Psoas muscle (tissue), 8 donors: ENCODE results near the gene PTK6. TPM values are rescaled to one million over a fixed set of nuclear protein-coding genes. Genes with fewer than 3 reads are reported as not detected.

Source experiments
- ATAC-seq, 4 donors: fragments of 200-7000 bp; cut with Tn5 transposase; one replicate each; pipeline ENCODE4 v1.9.1; 2020; ENCODE audit warnings: moderate library complexity in 3 of 4, mild to moderate bottlenecking in 2 of 4
- DNase-seq, 2 donors: peaks; one replicate each; pipeline ENCODE4 v3.0.0-alpha.2; 2020
- H3K27ac ChIP-seq: fragments of 200-600 bp; one replicate; pipeline ENCODE4 v1.8.0; 2022
- H3K27me3 ChIP-seq, 3 donors: fragments of 200-600 bp in 1 of 3; one replicate each; pipeline versions ENCODE4 v1.6.1 to v1.8.0; 2013 to 2022; ENCODE audit warnings: low read length in 2 of 3, mild to moderate bottlenecking in 2 of 3, moderate library complexity in 1 of 3; ENCODE audit not compliant: insufficient read depth in 3 of 3
- H3K36me3 ChIP-seq, 2 donors: fragments of 200-600 bp in 1 of 2; one replicate each; pipeline versions ENCODE4 v1.6.1 to v1.8.0; 2013 to 2022; ENCODE audit warnings: low read depth in 1 of 2, mild to moderate bottlenecking in 1 of 2, moderate library complexity in 1 of 2; ENCODE audit not compliant: insufficient read depth in 1 of 2
- H3K4me1 ChIP-seq: fragments of 200-600 bp; one replicate; pipeline ENCODE4 v1.8.0; 2022
- H3K4me3 ChIP-seq: fragments of 200-600 bp; one replicate; pipeline ENCODE4 v1.8.0; 2022; ENCODE audit warnings: mild to moderate bottlenecking
- H3K9me3 ChIP-seq: fragments of 200-600 bp; one replicate; pipeline ENCODE4 v1.8.0; 2022
- CTCF ChIP-seq: fragments of 200-600 bp; IDR thresholded peaks from one replicate; pipeline ENCODE4 v1.8.0; 2022; ENCODE audit warnings: antibody characterized with exemption
- WGBS, 3 donors: extraction: QIAGEN DNeasy Blood & Tissue Kit; methylation state at CpG; one replicate each; pipeline versions ENCODE4 v1.1.6 to v1.1.7; 2013; 5-methylcytosine and 5-hydroxymethylcytosine counted together
- intact Hi-C, 2 donors: fragments of 100-400 bp; cut with DNase I; formaldehyde crosslinking; loops; one replicate each; pipeline versions ENCODE4 v1.11.0 to v1.14.2; 2022
- polyA plus RNA-seq, 3 donors: library from polyadenylated mRNA; stranded (reverse); fragments of 200-250 nt; gene quantifications; one replicate each; pipeline ENCODE4 v1.2.3, GENCODE V29; 2013
- total RNA-seq, 4 donors: library from RNA; stranded (reverse); fragmentation: NEBNext Ultra II Directional in 2 of 4; extraction: Animal tissue kit (Norgen Biotek cat#: 25700) in 2 of 4; gene quantifications; one replicate each; pipeline versions ENCODE4 v1.2.1 to v1.2.4, GENCODE V29; 2021 to 2023
- donor health status: healthy with polysubstance abuse.
- donor health status: DM: no; HTN: no; CAD: no; lungs with moderate emphysema.
- donor health status: Bipolar disorder and iron deficiency.
- donor health status: healthy.
- donor health status: DM: yes; HTN: yes; CAD: no.
- donor health status: DM: no; HTN: no; CAD: no.
- donor health status: DM: no; HTN: no; CAD: no.
- donor health status: DM: yes; HTN: yes; CAD: no.

PTK6 gene
- total and polyA plus RNA-seq, 7 donors = 0.04 to 0.06 (median 0.04) TPM; not detected in 4

GRCh38 chr20:63576311-63576710 lies 39.1 kb upstream of the PTK6 start:
- no peak for TF ChIP-seq CTCF
- WGBS, 3 donors = 85 to 94% (median 87%) methylated on average over 7 of the region's 7 CpGs
- Histone ChIP-seq H3K27ac (no peak overlapping the region), H3K4me1 (peaks cover 5% of the 10 kb centered on the region), H3K27me3 (peaks cover 0 to 25% (median 5%) of the 10 kb centered on the region in 3 donors), H3K9me3 (no peaks in the 10 kb centered on the region), H3K4me3 (no peak overlapping the region), H3K36me3 (no peaks in the 10 kb centered on the region)
- intact Hi-C loops = no loop called here
- DNase-seq (no peak), ATAC-seq (no peak)

DNA sequence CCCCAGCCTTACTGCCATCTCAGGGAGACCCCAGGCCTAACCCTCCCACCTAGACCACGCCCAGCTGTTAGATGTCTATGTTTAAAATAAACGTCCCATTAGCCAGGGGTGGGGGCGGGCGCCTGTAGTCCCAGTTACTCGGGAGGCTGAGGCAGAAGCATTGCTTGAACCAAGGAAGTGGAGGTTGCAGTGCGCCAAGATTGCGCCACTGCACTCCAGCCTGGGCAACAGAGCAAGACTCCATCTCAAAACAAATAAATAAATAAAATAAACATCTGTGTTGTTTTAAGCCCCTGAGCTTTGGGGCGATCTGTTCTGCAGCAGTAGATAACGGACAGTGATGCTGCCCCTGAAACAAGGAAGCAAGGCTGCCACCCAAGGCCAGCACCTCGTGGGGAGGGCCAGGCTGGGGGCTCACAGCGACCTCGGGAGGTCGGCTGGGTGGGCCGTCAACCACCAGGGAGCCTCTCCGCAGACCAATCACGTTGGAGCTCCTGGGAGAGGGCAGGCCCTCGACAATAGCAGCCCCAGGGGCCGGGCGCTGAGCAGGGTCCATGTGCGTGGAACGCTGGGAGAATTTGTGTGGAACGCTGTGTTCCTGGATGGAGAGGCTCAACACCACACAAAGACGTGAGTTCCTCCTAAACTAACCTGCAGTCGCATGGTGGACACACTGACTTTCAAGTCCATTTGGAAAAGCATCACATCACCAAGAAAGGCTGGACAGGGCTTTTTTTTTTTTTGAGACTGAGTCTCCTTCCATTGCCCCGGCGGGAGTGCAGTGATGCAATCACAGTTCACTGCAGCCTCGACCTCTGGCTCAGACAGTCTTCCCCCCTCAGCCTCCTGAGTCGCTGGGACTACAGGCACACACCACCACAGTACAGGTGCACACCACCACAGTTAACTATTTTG lies 37.9 kb upstream of the PTK6 start:
- intact Hi-C loops = no loop called here
- H3K9me3 ChIP-seq = no peaks in the 10 kb centered on the region
- H3K36me3 ChIP-seq = no peaks in the 10 kb centered on the region
- no peak for TF ChIP-seq CTCF
- peaks cover 5% of the 10 kb centered on the region for H3K4me1 ChIP-seq
- peak in 2 of 4 donors; percentile 1 to 2 for ATAC-seq
- peak in 1 of 2 donors; percentile 58 for DNase-seq
- 67 to 73% (median 69%) methylated on average over 28 of the region's 28 CpGs for WGBS, 3 donors
- peaks cover 0 to 25% (median 5%) of the 10 kb centered on the region in 3 donors for H3K27me3 ChIP-seq
- no peak overlapping the region for H3K4me3 ChIP-seq
- H3K27ac ChIP-seq = no peak overlapping the region

DNA sequence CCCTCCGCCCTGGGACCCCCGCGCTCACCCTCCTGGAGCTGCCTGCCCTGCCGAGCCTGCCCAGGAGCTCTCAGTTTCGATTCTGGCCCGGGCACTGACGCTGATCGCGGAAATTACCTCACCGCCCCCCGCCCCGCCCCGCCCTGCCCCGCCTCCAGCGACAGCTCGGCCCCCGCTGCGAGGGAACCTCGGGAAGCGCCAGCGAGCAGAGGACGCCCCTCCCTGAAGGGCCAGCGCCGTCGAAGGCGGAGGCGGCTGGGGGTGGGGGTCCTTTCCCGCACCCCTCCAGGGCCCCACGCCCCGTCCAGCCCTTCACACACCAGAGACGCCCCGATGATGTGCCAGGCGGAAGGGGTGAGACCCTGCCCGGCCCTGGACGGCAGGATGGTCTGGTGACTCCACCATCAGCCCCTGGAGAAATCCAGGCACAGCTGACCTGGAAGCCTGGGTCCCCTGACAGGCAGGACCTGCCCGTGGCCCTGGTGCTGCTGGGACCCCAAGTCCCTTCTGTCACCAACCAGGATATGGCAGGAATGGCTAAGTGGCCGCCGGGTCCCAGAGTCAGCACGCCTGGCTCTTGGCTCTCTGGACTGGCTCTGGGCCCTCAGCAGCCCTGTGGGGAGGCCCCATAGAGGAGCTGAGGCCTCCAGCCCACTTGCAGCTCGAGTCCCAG lies 37.1 kb upstream of the PTK6 start, which contains the start of gene HELZ2:
HELZ2 (minus strand) TSS at position 84 of the 673 bp plus-strand sequence. CDS start 1,854 bp downstream, outside the sequence.
- Histone ChIP-seq H3K27me3 (peaks cover 0 to 30% (median 5%) of the 10 kb centered on the region in 3 donors), H3K27ac (peak within 1 kb of the TSS; percentile 60), H3K4me1 (peaks cover 5% of the 10 kb centered on the region), H3K4me3 (peak within 1 kb of the TSS; percentile 70), H3K9me3 (no peaks in the 10 kb centered on the region), H3K36me3 (no peaks in the 10 kb centered on the region)
- DNase-seq (peak; percentile 74 to 82), ATAC-seq (peak; percentile 34 to 60 (median 58))
- intact Hi-C loops = no loop called here
- 8 to 13% (median 11%) methylated on average over 27 to 40 of the region's 40 CpGs for WGBS, 3 donors
- no peak for TF ChIP-seq CTCF

- intact Hi-C loops = no loop called here
- Histone ChIP-seq H3K27me3 (peaks cover 0 to 34% (median 5%) of the 10 kb centered on the region in 3 donors), H3K9me3 (no peaks in the 10 kb centered on the region), H3K4me1 (peaks cover 5% of the 10 kb centered on the region), H3K4me3 (peak overlapping the region; percentile 70), H3K36me3 (no peaks in the 10 kb centered on the region), H3K27ac (peak overlapping the region; percentile 60)
- TF ChIP-seq CTCF = no peak
- WGBS, 3 donors = 4 to 6% (median 4%) methylated on average over 10 to 24 of the region's 24 CpGs
- no peak for DNase-seq
- peak in 2 of 4 donors; percentile 7 to 12 for ATAC-seq
Observed at GRCh38 chr20:63573647-63574131, 36.5 kb upstream of the PTK6 start.
